DND-41 (cell line): Measurements from ENCODE around the gene PLAGL1.

ENCODE experiments used
- EZH2 ChIP-seq: IDR thresholded peaks from 3 replicates; pipeline ENCODE4 v1.6.1; 2012; ENCODE audit warnings: borderline replicate concordance, low read depth, mild to moderate bottlenecking, moderate library complexity, low read length, inconsistent platforms; ENCODE audit not compliant: severe bottlenecking
- TF ChIP-seq, protein P1 (sequence below): IDR thresholded peaks from 2 replicates; pipeline ENCODE4 v1.5.1; 2012; ENCODE audit warnings: borderline replicate concordance, low read length, moderate library complexity, mild to moderate bottlenecking; ENCODE audit not compliant: poor library complexity, severe bottlenecking; ENCODE audit errors: extremely low read depth

DNA sequence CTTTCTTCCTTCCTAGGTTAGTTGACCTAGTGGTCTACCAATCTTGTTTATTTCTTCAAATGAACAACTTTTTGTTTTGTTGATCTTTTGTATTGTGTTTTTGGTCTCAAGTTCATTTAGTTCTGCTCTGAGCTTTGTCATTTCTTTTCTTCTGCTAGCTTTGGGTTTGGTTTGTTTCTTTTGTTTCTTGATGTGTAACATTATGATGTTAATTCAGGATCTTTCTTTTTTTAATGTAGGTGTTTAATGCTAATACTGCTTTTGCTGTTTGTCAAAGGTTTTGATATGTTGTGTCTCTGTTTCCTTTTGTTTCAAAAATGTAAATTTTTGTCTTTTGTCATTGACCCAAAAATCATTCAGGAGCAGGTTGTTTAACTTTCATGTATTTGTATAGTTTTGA is 78.1 kb downstream of the PLAGL1 start:
- TF ChIP-seq, protein P1, sequence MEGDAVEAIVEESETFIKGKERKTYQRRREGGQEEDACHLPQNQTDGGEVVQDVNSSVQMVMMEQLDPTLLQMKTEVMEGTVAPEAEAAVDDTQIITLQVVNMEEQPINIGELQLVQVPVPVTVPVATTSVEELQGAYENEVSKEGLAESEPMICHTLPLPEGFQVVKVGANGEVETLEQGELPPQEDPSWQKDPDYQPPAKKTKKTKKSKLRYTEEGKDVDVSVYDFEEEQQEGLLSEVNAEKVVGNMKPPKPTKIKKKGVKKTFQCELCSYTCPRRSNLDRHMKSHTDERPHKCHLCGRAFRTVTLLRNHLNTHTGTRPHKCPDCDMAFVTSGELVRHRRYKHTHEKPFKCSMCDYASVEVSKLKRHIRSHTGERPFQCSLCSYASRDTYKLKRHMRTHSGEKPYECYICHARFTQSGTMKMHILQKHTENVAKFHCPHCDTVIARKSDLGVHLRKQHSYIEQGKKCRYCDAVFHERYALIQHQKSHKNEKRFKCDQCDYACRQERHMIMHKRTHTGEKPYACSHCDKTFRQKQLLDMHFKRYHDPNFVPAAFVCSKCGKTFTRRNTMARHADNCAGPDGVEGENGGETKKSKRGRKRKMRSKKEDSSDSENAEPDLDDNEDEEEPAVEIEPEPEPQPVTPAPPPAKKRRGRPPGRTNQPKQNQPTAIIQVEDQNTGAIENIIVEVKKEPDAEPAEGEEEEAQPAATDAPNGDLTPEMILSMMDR = no peak
- TF ChIP-seq EZH2 = no peak
